Ectodermal cell (in vitro differentiated cells): ENCODE data around the gene SRGAP1.
"Not testable (repeated sequence)": the region's sequence is repeated elsewhere in the genome, so short reads cannot be mapped to it uniquely, and the experiment has no call there.

ENCODE experiments used
- H3K27ac ChIP-seq: 2 replicates; pipeline ENCODE4 v1.7.0; 2013; ENCODE audit warnings: mild to moderate bottlenecking, low read depth, low read length; ENCODE audit not compliant: insufficient read depth, poor library complexity, severe bottlenecking
- H3K27me3 ChIP-seq: 2 replicates; pipeline ENCODE4 v1.7.0; 2013; ENCODE audit warnings: mild to moderate bottlenecking, low read length; ENCODE audit not compliant: insufficient read depth, control insufficient read depth, poor library complexity, severe bottlenecking
- H3K36me3 ChIP-seq: one replicate; pipeline ENCODE4 v1.7.0; 2013; ENCODE audit warnings: low read length; ENCODE audit not compliant: control insufficient read depth, insufficient read depth
- H3K4me1 ChIP-seq: one replicate; pipeline ENCODE4 v1.7.0; 2013; ENCODE audit warnings: low read length; ENCODE audit not compliant: control insufficient read depth, insufficient read depth
- H3K4me3 ChIP-seq: 2 replicates; pipeline ENCODE4 v1.7.0; 2013; ENCODE audit warnings: low read depth, low read length, control low read depth; ENCODE audit not compliant: insufficient read depth
- H3K9me3 ChIP-seq: 2 replicates; pipeline ENCODE4 v1.7.0; 2013; ENCODE audit warnings: mild to moderate bottlenecking, low read length, moderate library complexity; ENCODE audit not compliant: control insufficient read depth
- WGBS, 2 experiments: methylation state at CpG; one replicate each; pipeline ENCODE4 v1.1.7; 2013; ENCODE audit warnings: missing lambda C conversion rate in 2 of 2; 5-methylcytosine and 5-hydroxymethylcytosine counted together

Gene SRGAP1

GRCh38 chr12:63848450-63848849, 4.0 kb downstream of the SRGAP1 start:
- no peak overlapping the region for H3K4me3 ChIP-seq
- H3K9me3 ChIP-seq: no peaks in the 10 kb centered on the region
- peaks cover 11% of the 10 kb centered on the region for H3K4me1 ChIP-seq
- no peaks in the 10 kb centered on the region for H3K36me3 ChIP-seq
- no peak overlapping the region for H3K27ac ChIP-seq
- peaks cover 11% of the 10 kb centered on the region for H3K27me3 ChIP-seq
- WGBS, 2 experiments: 90 to 91% methylated on average over 4 of the region's 4 CpGs

- Histone ChIP-seq H3K9me3 (no peaks in the 10 kb centered on the region), H3K36me3 (no peaks in the 10 kb centered on the region), H3K27me3 (peaks cover 11% of the 10 kb centered on the region), H3K4me3 (no peak overlapping the region), H3K4me1 (peaks cover 11% of the 10 kb centered on the region), H3K27ac (no peak overlapping the region)
- 89 to 96% methylated on average over 1 of the region's 1 CpG for WGBS, 2 experiments
Measured at GRCh38 chr12:63849106-63849620, 4.7 kb downstream of the SRGAP1 start.

DNA sequence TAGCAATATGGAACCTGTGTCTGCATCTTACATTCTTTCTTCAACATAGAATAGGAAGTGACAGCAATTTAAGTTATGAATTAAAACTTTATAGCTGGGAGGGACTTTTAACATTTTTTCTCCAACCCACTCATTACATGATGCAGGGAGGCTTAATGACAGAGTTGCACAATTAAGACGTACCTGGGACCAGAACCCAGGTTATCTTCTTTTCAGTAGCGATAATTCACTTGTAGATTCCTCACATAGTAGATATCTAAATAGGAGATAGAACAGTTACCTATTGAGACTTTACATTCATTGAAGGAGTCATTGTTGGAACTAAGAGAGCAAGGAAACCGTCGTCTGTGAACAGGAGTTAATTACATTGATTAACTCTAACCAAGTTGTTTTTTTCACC, 5.1 kb downstream of the SRGAP1 start:
- Histone ChIP-seq H3K4me1 (peaks cover 11% of the 10 kb centered on the region), H3K9me3 (no peaks in the 10 kb centered on the region), H3K27ac (no peak overlapping the region), H3K4me3 (no peak overlapping the region), H3K36me3 (no peaks in the 10 kb centered on the region), H3K27me3 (peaks cover 9% of the 10 kb centered on the region)
- 86 to 90% methylated on average over 2 to 4 of the region's 4 CpGs for WGBS, 2 experiments

DNA sequence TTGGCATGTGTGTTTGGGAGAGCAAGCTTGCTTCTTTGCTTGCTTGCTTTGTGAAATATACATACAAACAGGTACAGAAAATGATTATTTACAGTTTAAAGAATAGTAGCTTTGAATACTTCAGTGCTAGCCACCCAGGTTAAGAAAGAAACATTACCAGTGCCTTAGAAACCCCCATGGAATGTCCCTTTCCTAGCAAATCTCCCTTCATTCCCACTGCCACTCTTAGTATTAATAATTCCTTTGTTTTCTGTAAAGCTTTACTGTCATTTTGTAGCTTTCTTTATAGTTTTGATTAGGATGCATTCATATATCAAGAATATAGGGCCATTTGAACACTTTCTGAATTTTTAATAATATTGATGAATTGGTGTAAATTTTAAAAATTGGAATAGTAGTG, 9.5 kb downstream of the SRGAP1 start:
- H3K4me1 ChIP-seq: no peaks in the 10 kb centered on the region
- H3K27me3 ChIP-seq: no peaks in the 10 kb centered on the region
- H3K4me3 ChIP-seq: no peak overlapping the region
- H3K36me3 ChIP-seq: no peaks in the 10 kb centered on the region
- H3K9me3 ChIP-seq: no peaks in the 10 kb centered on the region
- H3K27ac ChIP-seq: no peak overlapping the region

DNA sequence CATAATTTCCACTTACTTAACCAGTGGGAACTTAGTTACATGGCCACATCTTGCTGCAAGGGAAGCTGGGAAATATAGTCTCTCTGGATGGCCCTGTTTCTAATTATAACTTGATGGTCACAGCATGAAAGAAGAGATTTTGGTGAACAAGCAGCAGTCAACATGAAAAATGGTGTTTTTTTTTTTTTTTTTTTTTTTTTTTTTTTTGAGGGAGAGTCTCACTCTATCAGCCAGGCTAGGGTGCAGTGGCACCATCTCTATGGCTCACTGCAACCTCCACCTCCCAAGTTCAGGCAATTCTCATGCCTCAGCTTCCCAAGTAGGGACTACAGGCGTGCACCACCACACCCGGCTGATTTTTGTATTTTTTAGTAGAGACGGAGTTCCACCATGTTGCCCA, 10.8 kb downstream of the SRGAP1 start:
- H3K4me3 ChIP-seq: no peak overlapping the region
- WGBS, 2 experiments: 80 to 94% methylated on average over 3 of the region's 3 CpGs
- no peaks in the 10 kb centered on the region for H3K27me3 ChIP-seq
- H3K27ac ChIP-seq: no peak overlapping the region
- H3K36me3 ChIP-seq: no peaks in the 10 kb centered on the region
- H3K4me1 ChIP-seq: no peaks in the 10 kb centered on the region
- H3K9me3 ChIP-seq: no peaks in the 10 kb centered on the region

DNA sequence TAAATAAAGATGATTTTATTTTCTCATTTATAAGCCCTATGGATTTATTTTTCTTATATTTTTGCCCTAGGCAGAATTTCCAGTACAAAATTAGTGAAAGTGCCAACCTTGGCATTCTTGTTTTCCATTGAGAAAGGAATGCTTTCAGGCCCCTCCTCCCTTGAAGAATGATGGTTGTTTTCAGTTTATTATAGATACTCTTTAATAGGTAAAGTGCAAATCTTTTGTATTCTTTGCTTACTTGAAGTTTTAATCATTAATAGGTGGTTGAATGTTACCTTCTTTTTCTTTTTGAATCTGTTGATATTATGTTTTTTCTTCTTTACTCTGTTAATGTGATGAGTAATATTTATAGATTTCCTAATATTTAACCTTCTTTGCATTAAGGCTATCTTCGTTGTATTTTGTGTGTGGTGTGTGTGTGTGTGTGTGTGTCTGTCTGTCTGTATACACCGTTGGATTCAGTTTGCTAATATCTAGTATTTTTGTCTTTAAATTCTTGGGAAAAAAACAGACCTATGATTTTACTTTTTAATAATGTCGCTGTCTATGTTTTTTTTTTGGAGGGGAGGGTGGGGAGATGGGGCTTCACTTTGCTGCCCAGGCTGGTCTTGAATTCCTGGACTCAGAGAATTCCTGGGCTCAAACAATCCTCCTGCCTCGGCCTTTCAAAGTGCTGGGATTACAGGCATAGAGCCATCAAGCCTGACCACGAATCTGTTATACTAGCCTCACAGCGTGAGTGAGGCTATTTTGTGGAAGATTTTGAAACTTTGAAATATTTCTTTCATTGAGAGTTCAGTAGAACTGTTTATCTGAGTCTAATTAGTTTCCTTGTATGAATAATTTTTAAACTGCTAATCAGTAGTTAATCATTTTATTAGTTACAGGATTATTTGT, 13.5 kb downstream of the SRGAP1 start:
- Histone ChIP-seq H3K9me3 (no peaks in the 10 kb centered on the region), H3K4me3 (no peak overlapping the region), H3K4me1 (no peaks in the 10 kb centered on the region), H3K27me3 (no peaks in the 10 kb centered on the region), H3K36me3 (no peaks in the 10 kb centered on the region), H3K27ac (no peak overlapping the region)
- WGBS, 2 experiments: 83 to 91% methylated on average over 6 of the region's 6 CpGs

- not testable (repeated sequence) for H3K9me3 ChIP-seq, H3K4me3 ChIP-seq, H3K27me3 ChIP-seq, H3K36me3 ChIP-seq, H3K4me1 ChIP-seq, H3K27ac ChIP-seq
- 85 to 94% methylated on average over 2 of the region's 2 CpGs for WGBS, 2 experiments
Measured at GRCh38 chr12:63859880-63860279, 15.4 kb downstream of the SRGAP1 start.

GRCh38 chr12:63862187-63862968, 17.9 kb downstream of the SRGAP1 start:
- Histone ChIP-seq H3K36me3 (no peaks in the 10 kb centered on the region), H3K27me3 (no peaks in the 10 kb centered on the region), H3K9me3 (no peaks in the 10 kb centered on the region), H3K4me3 (no peak overlapping the region), H3K27ac (no peak overlapping the region), H3K4me1 (no peaks in the 10 kb centered on the region)
- 61 to 69% methylated on average over 6 of the region's 6 CpGs for WGBS, 2 experiments

DNA sequence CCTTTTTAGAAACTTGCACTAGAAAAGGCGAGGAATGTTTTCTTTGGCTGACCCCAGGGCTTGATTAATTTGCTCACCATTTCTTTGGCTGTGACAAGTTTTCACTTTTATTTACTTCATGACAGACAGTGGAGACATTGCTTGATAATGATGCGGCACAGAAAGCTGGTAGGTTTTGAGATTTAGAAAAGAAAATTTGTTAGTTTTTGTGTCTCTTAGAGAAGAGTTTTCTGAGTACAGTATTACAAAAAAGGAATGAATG, 18.4 kb downstream of the SRGAP1 start:
- no peaks in the 10 kb centered on the region for H3K4me1 ChIP-seq
- H3K27me3 ChIP-seq: no peaks in the 10 kb centered on the region
- H3K4me3 ChIP-seq: no peak overlapping the region
- no peak overlapping the region for H3K27ac ChIP-seq
- WGBS, 2 experiments: 90 to 93% methylated on average over 2 of the region's 2 CpGs
- no peaks in the 10 kb centered on the region for H3K36me3 ChIP-seq
- no peaks in the 10 kb centered on the region for H3K9me3 ChIP-seq

- Histone ChIP-seq H3K27me3 (no peaks in the 10 kb centered on the region), H3K36me3 (no peaks in the 10 kb centered on the region), H3K9me3 (no peaks in the 10 kb centered on the region), H3K4me1 (no peaks in the 10 kb centered on the region), H3K27ac (no peak overlapping the region), H3K4me3 (no peak overlapping the region)
- WGBS, 2 experiments: 92 to 95% methylated on average over 3 to 5 of the region's 5 CpGs
Measured at GRCh38 chr12:63863658-63864453, 19.4 kb downstream of the SRGAP1 start.
